SH-SY5Y (cell line): ENCODE results near the gene BLOC1S1.
A peak's percentile ranks its signal among the peaks of the same experiment; 100 is the strongest.

Experiments used
- GATA2 ChIP-seq: IDR thresholded peaks from 2 replicates; pipeline ENCODE4 v1.6.1; 2011; ENCODE audit warnings: mild to moderate bottlenecking, low read depth, low read length
- GATA3 ChIP-seq: IDR thresholded peaks from 2 replicates; pipeline ENCODE4 v1.6.1; 2011; ENCODE audit warnings: low read depth, mild to moderate bottlenecking, low read length, moderate library complexity

Gene BLOC1S1

DNA sequence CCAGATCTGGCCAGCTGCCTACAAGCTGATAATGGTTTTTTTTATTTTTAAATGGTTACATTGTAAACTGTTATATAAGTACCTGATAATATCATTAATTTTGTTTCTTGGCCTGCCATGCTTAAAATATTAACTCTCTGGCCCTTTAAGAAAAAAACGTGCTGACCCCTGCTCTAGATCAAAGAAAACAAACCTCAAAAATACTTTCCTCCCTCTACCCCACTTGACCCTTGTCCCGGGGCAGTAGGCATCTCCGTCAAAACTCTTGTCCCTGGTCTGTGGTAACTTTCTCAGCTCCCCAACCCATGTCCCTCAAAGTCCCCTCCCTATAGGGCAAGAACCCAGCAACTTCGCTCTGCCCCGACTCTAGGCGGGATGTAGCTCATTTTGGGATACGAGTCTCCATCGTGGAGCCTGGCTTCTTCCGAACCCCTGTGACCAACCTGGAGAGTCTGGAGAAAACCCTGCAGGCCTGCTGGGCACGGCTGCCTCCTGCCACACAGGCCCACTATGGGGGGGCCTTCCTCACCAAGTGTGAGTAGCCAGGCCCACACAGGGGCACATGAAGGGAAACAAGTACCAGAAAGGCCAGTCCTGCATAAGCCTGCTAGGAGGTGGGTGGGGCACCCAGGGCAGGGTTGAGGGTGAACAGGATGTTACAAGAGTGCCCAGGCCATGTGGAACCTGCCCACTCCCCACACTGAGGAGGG, 7.8 kb downstream of the BLOC1S1 start:
- TF ChIP-seq GATA3 = no peak
- TF ChIP-seq GATA2 = no peak

DNA sequence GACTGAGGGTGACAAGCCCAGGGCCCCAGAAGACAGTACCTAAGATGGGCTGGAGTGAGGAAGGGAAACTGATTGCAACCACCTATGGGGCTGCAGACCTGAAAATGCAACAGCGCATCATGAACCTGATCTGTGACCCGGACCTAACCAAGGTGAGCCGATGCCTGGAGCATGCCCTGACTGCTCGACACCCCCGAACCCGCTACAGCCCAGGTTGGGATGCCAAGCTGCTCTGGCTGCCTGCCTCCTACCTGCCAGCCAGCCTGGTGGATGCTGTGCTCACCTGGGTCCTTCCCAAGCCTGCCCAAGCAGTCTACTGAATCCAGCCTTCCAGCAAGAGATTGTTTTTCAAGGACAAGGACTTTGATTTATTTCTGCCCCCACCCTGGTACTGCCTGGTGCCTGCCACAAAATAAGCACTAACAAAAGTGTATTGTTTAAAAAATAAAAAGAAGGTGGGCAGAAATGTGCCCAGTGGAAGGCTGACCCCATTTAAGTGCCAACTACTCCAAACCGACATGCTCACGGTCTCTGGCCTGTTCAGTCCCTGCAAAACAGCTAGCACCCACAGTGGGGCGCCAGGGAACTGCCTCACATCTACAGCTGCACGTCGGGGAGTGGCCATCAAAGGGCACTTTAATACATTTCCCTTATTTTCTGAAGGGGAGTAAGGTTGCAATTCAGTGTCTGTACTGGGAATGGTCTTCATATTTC, 8.5 kb downstream of the BLOC1S1 start:
- TF ChIP-seq GATA2 (no peak), GATA3 (no peak)

DNA sequence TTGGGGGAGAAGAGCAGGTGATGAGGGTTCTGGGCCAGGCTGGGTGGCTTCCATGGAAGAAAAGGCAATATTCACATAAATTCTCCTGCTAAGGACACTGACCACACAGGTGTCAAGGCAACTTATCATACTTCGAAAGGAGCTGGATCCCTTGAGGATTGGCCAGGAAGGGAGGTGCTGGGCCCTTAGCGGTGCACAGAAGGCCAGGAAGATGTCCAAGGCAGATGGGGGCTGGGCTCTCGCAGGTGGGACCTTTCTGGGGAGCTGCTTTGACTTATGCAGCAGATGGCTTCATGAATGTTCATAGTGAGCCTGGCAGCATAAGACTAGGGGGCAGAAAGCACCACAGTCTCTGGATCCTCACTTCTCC, 9.1 kb downstream of the BLOC1S1 start:
- TF ChIP-seq GATA2 (no peak), GATA3 (no peak)

DNA sequence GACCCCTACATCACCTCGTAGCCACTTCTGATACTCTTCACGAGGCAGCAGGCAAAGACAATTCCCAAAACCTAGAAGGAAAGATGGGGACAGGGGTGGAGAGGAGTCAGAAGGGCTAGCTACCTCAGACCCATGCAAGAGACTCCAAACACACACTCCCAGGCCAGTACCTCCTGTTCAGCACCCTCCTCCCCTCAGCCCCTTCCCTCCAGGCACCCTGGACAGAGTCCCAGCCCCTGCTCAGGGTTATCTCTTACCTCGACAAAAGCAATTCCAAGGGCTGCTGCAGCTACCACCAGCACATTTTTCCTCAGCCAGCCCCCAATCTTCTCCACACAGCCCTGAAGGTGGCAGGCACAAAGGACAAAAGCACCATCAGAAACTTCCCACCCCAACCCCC, 9.7 kb downstream of the BLOC1S1 start:
- TF ChIP-seq GATA3 (no peak), GATA2 (no peak)

DNA sequence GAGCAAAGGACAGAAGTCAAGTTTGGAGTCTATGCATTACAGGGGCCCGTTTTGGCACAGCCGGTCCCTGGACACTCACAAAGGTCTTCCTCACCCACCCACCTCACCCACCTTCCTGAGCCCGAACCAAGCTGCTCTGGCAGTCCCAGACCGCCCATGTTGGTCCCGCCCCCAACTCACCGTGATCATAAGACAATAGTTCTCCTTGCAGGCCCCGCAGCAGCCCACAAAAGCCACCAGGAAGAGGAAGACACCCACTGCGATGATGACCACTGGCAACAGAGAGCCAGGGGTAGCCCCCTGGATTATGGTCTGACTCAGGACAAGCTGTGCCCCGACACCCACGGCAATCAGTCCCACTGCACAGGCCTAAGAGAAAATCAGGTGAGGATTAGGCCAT, 11.1 kb downstream of the BLOC1S1 start:
- TF ChIP-seq GATA2 (no peak), GATA3 (no peak)

DNA sequence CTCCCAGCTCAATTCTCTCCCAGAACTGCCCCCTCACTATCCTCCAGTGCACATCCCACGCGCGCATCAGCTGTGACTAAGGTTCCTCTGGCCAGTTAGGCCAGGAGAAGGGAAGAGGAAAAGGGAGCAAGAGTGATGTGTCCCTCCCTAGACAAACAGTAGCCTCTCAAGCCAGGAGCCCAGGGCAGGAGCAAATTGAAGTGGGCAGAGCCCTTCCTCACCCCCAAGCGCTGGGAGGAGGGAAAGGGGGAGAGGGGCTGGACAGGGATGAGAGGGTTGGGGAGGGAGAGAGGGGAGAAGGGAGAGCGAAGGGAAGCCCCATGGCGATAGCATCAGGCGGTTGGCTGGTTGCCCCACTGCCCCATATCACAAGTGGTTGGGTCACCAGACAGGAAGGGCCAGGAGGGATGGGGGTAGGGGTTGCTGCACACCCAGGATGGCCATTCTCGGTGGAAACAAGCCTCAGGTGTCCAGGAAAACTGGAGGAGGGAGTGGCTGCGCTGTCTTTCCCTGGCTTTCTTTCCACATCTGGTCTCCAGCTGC, 11.9 kb downstream of the BLOC1S1 start:
- TF ChIP-seq GATA3 = no peak
- TF ChIP-seq GATA2 = peak; percentile 90

DNA sequence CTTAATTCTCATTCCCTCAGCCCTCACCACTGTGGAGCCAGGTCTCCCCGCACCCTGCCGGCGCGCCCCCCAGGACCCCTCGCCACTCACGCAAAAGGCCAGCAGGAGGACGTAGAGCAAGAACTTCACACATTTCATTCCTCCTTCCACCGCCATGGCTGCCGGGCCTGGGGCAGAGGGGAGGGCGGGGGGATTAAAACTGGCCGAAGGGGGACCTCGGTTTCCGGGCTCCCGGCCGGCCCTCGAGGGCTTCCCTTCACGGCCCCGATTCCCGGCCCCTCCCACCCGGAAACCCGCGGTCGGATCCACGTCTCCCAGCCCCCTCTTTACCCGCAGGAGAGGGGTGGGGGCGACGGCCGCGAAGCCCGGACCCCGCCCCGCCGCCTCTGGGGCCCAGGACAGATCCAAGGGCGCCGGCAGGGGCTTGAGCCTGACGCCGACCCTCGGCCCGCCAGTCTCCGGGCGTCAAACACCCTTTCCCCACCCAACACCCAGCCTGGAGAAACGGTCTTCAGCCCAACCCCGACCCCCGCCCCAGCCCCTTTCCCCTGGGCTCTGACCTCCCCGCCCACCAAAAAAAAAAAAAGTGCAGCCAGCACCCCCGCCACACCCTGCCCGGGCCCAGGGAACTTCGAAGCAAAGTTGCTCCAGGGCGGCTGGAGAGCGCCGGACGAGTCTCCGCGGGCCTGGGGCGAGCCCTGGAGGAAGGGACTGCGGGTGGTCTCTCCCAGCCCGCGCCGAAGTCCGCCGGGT, 12.5 kb downstream of the BLOC1S1 start:
- no peak for TF ChIP-seq GATA2
- TF ChIP-seq GATA3 = no peak

DNA sequence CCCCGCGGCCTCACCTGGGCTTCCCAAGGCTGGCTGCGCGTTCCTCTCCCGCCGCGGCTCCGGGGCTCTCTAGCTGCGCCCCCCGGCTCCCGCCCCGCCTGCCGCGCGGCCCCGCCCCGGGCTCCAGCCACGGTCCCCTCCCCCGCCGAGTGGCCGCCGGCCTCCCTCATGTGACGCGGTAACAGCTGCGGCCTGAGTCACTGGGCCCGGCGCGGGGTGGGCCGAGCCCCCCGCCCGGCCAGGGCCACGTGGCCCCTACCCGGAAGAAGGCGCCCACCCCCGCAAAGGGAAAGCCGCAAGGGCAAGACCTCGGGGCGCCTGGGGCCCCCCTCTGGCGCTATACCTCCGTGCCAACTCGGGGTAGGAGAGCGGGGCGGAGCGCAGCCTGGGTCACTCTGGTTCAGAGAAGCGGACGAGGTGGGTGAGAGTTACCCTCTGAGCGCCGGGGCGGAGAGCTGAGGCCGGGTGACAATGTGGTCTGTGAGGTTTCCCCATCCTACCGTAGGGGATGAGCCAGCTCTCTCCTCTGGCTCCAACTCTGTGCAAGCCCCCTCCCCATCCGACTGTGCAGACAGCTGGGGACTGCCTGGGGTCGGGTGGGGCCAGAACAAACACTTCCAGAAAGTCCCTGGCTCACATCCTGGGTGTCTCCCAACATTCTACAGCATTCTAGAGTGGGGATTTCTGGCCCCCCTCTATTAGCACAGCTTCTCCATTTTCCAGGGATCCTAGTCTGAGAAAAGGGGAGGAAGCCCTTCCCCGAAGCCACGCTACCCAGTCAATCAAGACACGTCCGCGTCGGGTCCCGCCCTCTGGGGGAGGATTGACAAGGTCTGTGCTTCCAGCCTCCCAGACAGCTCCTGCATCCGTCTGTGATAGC, 13.3 kb downstream of the BLOC1S1 start, which contains the start of gene CD63:
TSS of gene CD63 (minus strand) at position 71 of the 880 bp plus-strand sequence. CDS start 668 bp downstream, outside the sequence.
- TF ChIP-seq GATA2 = no peak
- no peak for TF ChIP-seq GATA3

DNA sequence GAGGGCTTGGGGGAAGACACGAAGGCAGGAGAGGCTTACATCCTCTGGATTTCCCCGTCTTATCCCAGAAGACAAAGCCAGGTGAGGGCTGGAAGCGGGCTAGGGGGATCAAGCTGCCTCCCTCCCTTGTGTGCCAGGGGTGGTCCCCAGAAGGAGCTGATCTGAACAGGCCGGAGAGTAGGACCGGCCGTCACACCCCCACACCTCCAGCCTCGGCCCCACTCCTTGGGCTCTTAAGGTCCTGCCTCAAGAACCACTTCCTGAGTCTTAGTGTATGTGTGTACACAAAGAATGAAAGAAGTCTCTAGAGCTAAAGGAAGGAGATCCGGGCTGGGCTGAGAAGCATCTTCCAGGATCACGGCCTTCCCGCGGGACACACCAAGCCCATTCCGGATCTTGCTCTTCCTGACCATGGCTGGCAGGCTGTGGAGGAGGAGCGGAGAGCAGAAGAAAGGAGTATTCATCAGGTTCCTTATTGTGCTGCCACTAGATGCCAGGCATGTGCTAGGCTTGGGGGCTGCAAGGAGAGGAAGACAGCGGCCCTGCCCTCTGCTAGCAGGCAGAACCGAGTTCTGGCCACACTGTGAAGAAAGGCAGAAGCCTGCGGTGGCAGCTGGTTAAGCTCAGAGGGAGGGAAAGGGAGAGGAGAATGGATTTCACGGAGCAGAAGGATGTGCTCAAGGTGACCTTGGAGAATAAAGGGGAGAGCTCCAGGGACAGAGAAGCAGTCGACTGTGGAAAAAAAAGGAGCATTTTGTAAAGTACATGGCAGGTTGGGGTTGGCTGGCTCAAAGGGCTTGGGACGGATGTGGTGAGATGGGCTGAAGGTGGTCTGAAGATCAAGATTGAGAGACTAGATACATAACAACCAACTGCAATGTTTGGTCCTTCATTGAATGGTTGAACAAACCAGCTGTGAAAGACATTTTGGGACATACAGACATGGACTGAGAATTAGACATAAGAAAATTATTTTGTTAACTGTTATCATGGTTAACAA, 14.3 kb downstream of the BLOC1S1 start:
- TF ChIP-seq GATA2 = no peak
- TF ChIP-seq GATA3 = no peak

DNA sequence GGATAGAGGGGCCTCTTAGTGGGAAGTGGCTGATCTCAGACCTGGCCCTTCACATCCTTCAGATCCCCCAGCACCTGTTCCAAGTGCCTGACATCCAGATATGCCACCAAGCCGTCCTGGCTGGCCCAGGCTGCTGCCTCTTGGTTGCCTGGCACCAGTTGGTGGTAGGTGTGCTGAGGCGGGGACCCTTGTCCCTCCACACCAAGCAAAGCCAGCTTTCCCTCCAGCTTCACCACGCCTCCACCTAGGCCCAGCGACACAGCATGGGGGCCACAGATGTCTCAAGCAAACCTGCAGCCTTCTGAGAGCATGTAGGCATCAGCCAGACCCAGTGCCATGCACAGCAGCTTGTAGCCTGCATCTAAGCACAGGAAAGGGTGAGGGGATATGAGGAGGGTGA, 16.4 kb downstream of the BLOC1S1 start:
- no peak for TF ChIP-seq GATA2
- no peak for TF ChIP-seq GATA3

DNA sequence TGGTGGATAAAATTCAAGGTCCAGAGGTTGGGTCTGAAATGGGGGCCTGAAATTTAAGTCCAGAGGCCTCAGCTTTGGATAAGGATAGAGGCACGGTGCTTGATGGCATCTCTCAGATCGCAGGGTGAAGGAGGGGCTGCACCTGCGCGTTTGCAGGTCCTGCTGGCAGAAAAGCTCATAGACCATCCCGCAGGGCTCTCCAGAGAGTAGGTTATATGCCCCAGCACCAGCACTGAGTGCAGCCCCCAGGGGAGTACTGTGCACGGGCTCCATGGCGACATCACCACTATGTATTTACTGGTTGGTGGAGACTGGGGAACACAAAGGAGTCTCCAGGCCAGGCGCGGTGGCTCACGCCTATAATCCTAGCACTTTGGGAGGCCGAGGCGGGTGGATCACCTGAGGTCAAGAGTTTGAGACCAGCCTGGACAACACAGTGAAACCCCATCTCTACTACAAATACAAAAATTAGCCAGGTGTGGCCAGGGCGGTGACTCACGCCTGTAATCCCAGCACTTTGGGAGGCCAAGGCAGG, 17.2 kb downstream of the BLOC1S1 start:
- no peak for TF ChIP-seq GATA2
- TF ChIP-seq GATA3 = no peak

DNA sequence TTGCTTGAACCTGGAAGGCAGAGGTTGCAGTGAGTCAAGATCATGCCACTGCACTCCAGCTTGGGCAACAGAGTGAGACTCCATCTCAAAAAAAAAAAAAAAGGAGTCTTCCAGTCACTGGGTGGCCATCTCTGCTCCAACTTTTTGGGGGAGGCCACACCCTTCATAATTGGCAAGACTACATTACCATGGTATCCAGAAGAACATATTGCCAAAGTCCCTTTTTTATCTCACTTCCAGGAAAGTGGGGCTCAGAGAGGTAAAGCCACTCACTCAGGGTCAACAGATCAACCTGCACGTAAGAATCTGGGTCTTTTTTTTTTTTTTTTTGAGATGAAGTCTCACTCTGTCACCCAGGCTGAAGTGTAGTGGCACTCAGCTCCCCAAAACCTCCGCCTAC, 18.0 kb downstream of the BLOC1S1 start:
- TF ChIP-seq GATA3 (no peak), GATA2 (no peak)
